Left lobe of liver (tissue), 2 donors: Measurements from ENCODE around the gene TSSK3. TPM values are rescaled to one million over a fixed set of nuclear protein-coding genes. Genes with fewer than 3 reads are reported as not detected.

Source experiments
- ATAC-seq: fragments of 200-7000 bp; cut with Tn5 transposase; one replicate; pipeline ENCODE4 v1.9.1; 2020; ENCODE audit warnings: mild to moderate bottlenecking, moderate library complexity
- DNase-seq: peaks from one replicate; pipeline ENCODE4 v3.0.0-alpha.2; 2020; ENCODE audit warnings: low spot score
- total RNA-seq: library from RNA; stranded (reverse); gene quantifications from one replicate; pipeline ENCODE4 v1.2.1, GENCODE V29; 2021
- donor health status: DM: no; HTN: no; CAD: no; lungs with moderate emphysema.
- donor health status: DM: no; HTN: yes; CAD: no.

Gene TSSK3, protein sequence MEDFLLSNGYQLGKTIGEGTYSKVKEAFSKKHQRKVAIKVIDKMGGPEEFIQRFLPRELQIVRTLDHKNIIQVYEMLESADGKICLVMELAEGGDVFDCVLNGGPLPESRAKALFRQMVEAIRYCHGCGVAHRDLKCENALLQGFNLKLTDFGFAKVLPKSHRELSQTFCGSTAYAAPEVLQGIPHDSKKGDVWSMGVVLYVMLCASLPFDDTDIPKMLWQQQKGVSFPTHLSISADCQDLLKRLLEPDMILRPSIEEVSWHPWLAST
- total RNA-seq = 1.6 TPM

- ATAC-seq (no peak), DNase-seq (no peak)
Measured at GRCh38 chr1:32362474-32363313, at the start of gene TSSK3, which contains the start of gene FAM229A. TSS of gene TSSK3 (plus strand) at chr1:32362539. CDS start at chr1:32362702, 163 bp downstream. TSS of gene FAM229A (minus strand) at chr1:32362485. CDS start at chr1:32362091, 394 bp downstream.

DNA sequence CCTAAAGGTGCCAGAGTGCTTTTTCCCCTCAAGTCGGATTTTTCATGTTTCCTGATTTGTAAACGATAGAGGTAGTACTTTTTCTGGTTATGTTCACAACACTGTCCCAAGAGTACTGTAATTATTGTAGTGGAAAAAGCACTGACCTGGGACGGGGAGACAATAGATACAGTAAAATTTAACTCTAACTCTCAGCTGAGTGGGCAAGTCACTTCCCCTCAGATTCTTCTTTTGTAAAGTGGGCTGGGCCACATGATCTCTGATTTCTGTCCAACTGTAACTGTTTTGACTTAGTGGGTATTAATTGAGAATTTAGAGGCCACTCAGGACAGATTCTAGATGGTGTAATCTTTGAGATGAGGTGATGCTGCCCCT, 45.4 kb upstream of the TSSK3 start:
- no peak for DNase-seq
- ATAC-seq = no peak

GRCh38 chr1:32318127-32318869, 44.0 kb upstream of the TSSK3 start:
- DNase-seq (no peak), ATAC-seq (no peak)

- DNase-seq = peak; percentile 76
- peak; percentile 98 for ATAC-seq
Measured at GRCh38 chr1:32321712-32322291, 40.5 kb upstream of the TSSK3 start.

GRCh38 chr1:32327204-32327603, 35.1 kb upstream of the TSSK3 start:
- no peak for DNase-seq

DNA sequence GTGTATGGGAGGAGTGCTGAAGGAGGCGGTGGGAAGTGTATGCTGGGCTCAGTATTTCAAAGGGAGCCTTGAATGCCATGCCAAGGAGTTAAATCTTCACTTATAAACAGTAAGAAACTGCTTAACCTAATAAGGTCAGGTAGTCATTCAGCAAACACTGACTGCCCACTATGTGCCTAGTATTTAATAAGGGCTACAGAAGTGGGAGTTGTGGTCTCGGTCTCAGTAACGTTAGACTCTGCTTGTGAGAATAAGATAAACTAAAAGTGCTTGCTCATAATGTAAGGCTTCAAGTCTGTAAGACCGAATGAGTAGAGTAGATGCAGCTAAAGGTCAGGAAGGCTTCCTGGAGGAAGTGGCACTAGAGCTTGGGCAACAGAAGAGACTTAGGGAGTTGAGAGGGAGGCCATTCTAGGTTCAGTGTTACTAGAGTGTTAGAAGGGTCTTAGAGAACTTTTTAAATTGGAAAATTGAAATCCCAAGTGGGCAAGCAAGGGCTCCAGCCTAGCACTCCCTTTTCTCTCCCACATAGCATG, 32.3 kb upstream of the TSSK3 start:
- ATAC-seq (no peak), DNase-seq (no peak)

More at GRCh38 chr1:32327204-32327603, 35.1 kb upstream of the TSSK3 start:
- ATAC-seq = no peak

- DNase-seq (no peak), ATAC-seq (no peak)
Measured at GRCh38 chr1:32330558-32331151, 31.7 kb upstream of the TSSK3 start.

GRCh38 chr1:32331549-32331948, 30.8 kb upstream of the TSSK3 start:
- DNase-seq = no peak
- ATAC-seq = no peak

GRCh38 chr1:32332290-32333079, 29.9 kb upstream of the TSSK3 start:
- DNase-seq = no peak
- no peak for ATAC-seq

- DNase-seq (no peak), ATAC-seq (no peak)
Measured at GRCh38 chr1:32333251-32333963, 28.9 kb upstream of the TSSK3 start.

GRCh38 chr1:32334274-32334861, 28.0 kb upstream of the TSSK3 start:
- ATAC-seq (peak; percentile 3), DNase-seq (no peak)

DNA sequence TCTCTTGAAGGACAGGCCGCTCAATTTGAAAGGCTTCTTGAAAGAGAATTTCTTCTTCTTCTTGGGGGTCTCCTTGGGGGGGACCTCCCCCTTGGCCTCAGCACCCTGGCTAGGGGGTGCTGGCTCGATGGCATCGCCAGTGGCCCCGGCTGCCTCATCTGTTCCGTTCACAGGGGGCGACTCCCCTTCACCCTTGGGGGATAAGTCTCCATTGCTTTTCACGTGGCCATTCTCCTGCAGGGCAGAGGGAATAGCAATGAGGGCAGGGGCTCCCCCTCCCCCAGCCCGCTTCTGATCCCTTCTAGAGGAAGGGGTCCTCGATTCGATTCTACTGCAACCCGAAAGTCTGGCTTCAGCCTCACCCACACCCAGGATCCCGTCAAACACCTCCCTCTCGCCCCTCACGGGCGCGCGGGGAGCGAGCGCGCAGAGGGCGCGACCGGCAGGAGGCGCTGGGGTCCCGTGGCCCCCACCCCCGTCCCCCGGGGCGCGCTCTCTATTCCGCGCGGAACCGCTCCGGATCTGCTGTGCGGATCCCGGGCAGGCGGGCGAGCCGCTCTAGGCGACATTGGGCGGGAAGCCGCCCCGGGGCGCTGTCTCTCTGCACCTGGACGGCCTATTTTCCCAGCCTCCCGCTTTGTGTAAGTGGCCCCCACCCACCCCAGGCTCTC, 27.3 kb upstream of the TSSK3 start:
- DNase-seq (peak; percentile 56), ATAC-seq (peak; percentile 63)

DNA sequence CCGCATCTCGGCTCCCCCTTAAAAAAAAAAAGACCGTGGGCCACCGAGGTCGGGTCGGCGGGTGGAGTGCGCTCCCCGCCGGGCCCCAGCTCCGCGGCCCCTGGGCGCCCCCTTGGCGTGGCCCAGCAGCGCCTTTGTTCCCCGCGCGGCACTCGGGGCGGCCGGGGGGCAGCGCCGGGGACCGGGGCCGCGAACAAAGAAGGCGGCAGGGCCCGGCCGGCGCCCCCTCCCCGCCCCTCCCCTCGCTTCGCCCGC, 26.9 kb upstream of the TSSK3 start:
- peak; percentile 16 for ATAC-seq
- no peak for DNase-seq

GRCh38 chr1:32335790-32336590, 26.3 kb upstream of the TSSK3 start, which contains the start of gene MARCKSL1:
TSS of gene MARCKSL1 (minus strand) at chr1:32336233. CDS start at chr1:32336033, 200 bp downstream.
- DNase-seq (peak; percentile 79), ATAC-seq (peak; percentile 76)

DNA sequence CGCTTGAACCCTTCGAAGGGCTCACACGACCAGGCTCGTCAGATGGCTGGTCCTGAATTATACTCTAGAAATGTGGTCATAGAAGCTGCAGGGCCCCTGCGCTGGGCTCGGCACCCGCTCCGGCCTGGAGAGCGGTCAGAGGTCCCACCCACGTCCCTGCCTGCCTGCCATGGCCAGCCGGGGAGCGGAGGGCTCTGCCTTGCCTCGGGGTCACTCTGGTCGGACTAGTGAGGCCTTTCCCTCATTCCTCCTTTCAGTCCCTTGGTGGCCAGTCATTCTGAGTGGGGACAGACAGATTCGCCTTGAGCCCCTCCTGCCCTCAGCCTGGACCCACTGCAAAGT, 25.8 kb upstream of the TSSK3 start:
- DNase-seq = no peak

DNA sequence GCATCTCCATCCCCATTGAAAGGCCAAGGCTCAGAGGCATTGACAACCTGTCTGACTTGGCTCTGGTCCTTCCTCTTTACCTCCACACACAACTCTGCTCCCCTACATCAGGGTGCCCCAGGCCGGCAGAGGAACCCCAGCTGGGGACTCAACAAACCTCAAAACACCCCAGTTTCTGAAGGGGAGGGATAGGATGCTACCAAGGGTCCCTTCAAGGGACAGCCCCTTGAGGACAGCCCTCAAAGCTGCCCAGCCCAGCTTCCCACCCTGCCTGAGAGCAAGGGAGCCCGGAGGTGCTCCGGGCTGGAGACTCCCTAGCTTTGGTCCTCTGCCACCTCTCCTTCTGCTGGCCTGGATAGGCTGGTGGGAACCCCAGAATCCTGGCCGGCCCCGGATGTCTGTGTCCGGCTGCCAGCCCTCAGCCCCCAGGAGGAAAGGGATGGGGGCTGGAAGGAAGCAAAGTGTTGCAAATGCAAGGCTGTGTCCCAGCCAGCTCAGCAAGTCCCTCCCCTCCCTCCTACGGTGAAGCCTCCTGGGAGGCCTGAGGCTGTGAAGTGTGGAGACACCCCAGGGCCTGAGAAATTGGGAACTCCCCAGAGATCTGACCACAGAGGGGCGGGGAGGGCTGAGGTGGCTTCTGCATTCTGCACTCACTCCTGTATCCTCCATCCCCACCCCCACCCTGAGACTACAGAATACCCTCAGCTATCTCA, 25.2 kb upstream of the TSSK3 start:
- ATAC-seq (peak; percentile 8), DNase-seq (no peak)

More for the DNA sequence above, 25.8 kb upstream of the TSSK3 start:
- ATAC-seq = peak; percentile 4
